Vagina (tissue), 2 donors: ENCODE results near the gene TRIM36.

Experiments used
- CTCF ChIP-seq, 3 experiments: fragments of 450-650 bp in 2 of 3; fragments of 200-600 bp in 1 of 3; sonication (generic) in 1 of 3; IDR thresholded peaks; one replicate each; pipeline ENCODE4 v1.5.1; 2017 to 2019; ENCODE audit warnings: antibody characterized with exemption in 3 of 3, mild to moderate bottlenecking in 2 of 3, moderate library complexity in 2 of 3
- POLR2A ChIP-seq, 2 donors: fragments of 450-650 bp; IDR thresholded peaks; one replicate each; pipeline ENCODE4 v1.6.1; 2017; ENCODE audit warnings: antibody characterized with exemption in 2 of 2, mild to moderate bottlenecking in 2 of 2, moderate library complexity in 2 of 2
- POLR2AphosphoS5 ChIP-seq, 2 donors: sonication (generic); formaldehyde crosslinking; IDR thresholded peaks; one replicate each; pipeline ENCODE4 v1.9.0; 2017; ENCODE audit warnings: antibody characterized with exemption in 2 of 2, mild to moderate bottlenecking in 2 of 2, low read depth in 1 of 2; ENCODE audit not compliant: insufficient read depth in 1 of 2

- no peak for TF ChIP-seq CTCF (IDR thresholded peaks at IDR 0.05)
- no peak for TF ChIP-seq POLR2AphosphoS5 (IDR thresholded peaks at IDR 0.05; ENCODE audit: insufficient read depth in 1 of 2, low read depth in 1 of 2)
- TF ChIP-seq POLR2A (IDR thresholded peaks at IDR 0.05) = no peak
These were observed 39.6 kb upstream of the TRIM36 start for GRCh38 chr5:115209279-115209678.
